CD4-positive, alpha-beta T cell treated with Interleukin-1 beta for 1 hour (primary cell): ENCODE measurements around the gene APRT.
"Not testable (repeated sequence)": the region's sequence is repeated elsewhere in the genome, so short reads cannot be mapped to it uniquely, and the experiment has no call there.

Experiments
- DNase-seq, 2 donors: peaks; one replicate each; pipeline ENCODE4 v3.0.0-alpha.2; 2020 to 2022

Gene APRT

GRCh38 chr16:88806491-88807111 lies 5.1 kb downstream of the APRT start:
- no peak for DNase-seq

- DNase-seq, result no peak
These were observed 5.8 kb downstream of the APRT start for GRCh38 chr16:88805887-88806393.

GRCh38 chr16:88805340-88805715 lies 6.4 kb downstream of the APRT start:
- DNase-seq, result no peak

GRCh38 chr16:88804552-88805339 lies 7.0 kb downstream of the APRT start:
- peak in 1 of 2 donors; percentile 42 for DNase-seq

- DNase-seq, result no peak
These were observed 7.6 kb downstream of the APRT start for GRCh38 chr16:88804173-88804551.

GRCh38 chr16:88803264-88803987 lies 8.3 kb downstream of the APRT start, which contains the start of gene CDT1:
Gene CDT1, plus strand, starts transcription at chr16:88803789. Its CDS starts 43 bp downstream, at chr16:88803832.
- DNase-seq, result peak; percentile 85 to 86

GRCh38 chr16:88800277-88800592 lies 11.5 kb downstream of the APRT start:
- DNase-seq, result no peak

GRCh38 chr16:88799569-88800276 lies 12.0 kb downstream of the APRT start:
- DNase-seq, result peak; percentile 26 to 43

GRCh38 chr16:88798772-88799455 lies 12.8 kb downstream of the APRT start:
- DNase-seq, result no peak

GRCh38 chr16:88798073-88798472 lies 13.7 kb downstream of the APRT start:
- no peak for DNase-seq

- DNase-seq, result no peak
These were observed 15.4 kb downstream of the APRT start for GRCh38 chr16:88796278-88796677.

- DNase-seq, result peak; percentile 16 to 26
These were observed 18.3 kb downstream of the APRT start for GRCh38 chr16:88793251-88793954.

- DNase-seq, result no peak
These were observed 19.0 kb downstream of the APRT start for GRCh38 chr16:88792668-88793250.

GRCh38 chr16:88792078-88792550 lies 19.6 kb downstream of the APRT start:
- no peak for DNase-seq

- peak; percentile 65 for DNase-seq
These were observed 21.2 kb downstream of the APRT start for GRCh38 chr16:88790312-88791211.

GRCh38 chr16:88789594-88789993 lies 22.1 kb downstream of the APRT start:
- peak; percentile 13 to 42 for DNase-seq

- DNase-seq, result not testable (repeated sequence)
These were observed 23.0 kb downstream of the APRT start for GRCh38 chr16:88788749-88789148.

- no peak for DNase-seq
These were observed 24.0 kb downstream of the APRT start for GRCh38 chr16:88787579-88788314.
